Keratinocyte (primary cell): ENCODE results near the gene FICD.

Source experiments
- EZH2 ChIP-seq: IDR thresholded peaks from one replicate; pipeline ENCODE4 v1.6.1; 2012; ENCODE audit warnings: inconsistent platforms, mild to moderate bottlenecking, low read length, moderate library complexity
- TF ChIP-seq, protein P1 (sequence below), 3 experiments: IDR thresholded peaks in 1 of 3; conservative IDR thresholded peaks in 1 of 3; optimal IDR thresholded peaks in 1 of 3; 2 replicates in 2 of 3; 3 replicates in 1 of 3; pipeline versions ENCODE3 to v1.5.1; 2011; ENCODE audit warnings: low read length in 3 of 3, mild to moderate bottlenecking in 3 of 3, moderate library complexity in 2 of 3, control low read depth in 1 of 3, inconsistent platforms in 1 of 3; ENCODE audit not compliant: insufficient read depth in 2 of 3; ENCODE audit errors: extremely low read depth in 1 of 3

DNA sequence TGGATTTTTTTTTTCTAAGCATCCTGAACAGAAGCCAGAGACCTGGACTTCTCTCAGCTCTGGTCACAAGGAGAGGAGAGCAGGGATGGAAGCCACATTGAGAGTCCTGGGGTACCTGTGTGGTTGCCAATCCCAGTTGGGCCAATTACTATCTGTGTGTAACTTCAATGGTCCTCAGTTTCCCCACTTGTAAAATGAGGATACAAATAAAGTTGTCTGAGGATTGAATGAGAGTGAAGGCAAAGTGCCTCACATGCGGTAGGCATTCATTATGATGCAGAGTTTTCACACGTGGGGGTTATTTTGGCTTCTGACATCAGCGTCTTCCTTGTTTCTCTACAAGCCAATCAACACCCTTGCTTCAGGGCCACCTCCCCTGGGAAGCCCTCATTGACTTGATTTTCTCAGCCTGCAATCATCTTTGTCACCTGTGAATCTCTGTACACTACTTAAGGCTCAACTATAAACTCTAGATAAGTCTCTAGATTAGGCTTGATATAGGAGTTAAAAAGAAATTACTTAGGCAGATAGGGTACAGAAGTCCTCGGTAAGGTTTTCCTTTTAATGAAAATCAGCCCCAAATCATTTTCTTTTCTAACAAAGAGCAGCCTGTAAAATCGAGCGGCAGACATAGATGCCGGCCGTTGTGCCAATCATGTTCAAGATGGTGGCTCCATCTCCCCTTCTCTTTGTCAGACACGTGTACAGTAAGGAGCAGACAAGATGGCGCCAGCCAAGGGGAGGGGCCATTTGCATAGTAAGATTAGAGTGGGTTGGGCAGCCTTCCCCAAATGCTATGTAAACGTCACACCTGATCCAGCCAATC lies 37.8 kb upstream of the FICD start:
- TF ChIP-seq, protein P1, sequence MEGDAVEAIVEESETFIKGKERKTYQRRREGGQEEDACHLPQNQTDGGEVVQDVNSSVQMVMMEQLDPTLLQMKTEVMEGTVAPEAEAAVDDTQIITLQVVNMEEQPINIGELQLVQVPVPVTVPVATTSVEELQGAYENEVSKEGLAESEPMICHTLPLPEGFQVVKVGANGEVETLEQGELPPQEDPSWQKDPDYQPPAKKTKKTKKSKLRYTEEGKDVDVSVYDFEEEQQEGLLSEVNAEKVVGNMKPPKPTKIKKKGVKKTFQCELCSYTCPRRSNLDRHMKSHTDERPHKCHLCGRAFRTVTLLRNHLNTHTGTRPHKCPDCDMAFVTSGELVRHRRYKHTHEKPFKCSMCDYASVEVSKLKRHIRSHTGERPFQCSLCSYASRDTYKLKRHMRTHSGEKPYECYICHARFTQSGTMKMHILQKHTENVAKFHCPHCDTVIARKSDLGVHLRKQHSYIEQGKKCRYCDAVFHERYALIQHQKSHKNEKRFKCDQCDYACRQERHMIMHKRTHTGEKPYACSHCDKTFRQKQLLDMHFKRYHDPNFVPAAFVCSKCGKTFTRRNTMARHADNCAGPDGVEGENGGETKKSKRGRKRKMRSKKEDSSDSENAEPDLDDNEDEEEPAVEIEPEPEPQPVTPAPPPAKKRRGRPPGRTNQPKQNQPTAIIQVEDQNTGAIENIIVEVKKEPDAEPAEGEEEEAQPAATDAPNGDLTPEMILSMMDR (optimal IDR thresholded peaks at IDR 0.05 in 1 of 3, IDR thresholded peaks at IDR 0.05 in 1 of 3, conservative IDR thresholded peaks at IDR 0.05 in 1 of 3; ENCODE audit: extremely low read depth in 1 of 3, insufficient read depth in 2 of 3, low read length in 3 of 3), result no peak
- TF ChIP-seq EZH2, result no peak
